ENCODE data around the gene CHRNE. TPM values are rescaled to one million over a fixed set of nuclear protein-coding genes. Genes with fewer than 3 reads are reported as not detected.
A peak's percentile ranks its signal among the peaks of the same experiment; 100 is the strongest.
"Not testable (repeated sequence)": the region's sequence is repeated elsewhere in the genome, so short reads cannot be mapped to it uniquely, and the experiment has no call there.

CHRNE gene
- total RNA-seq, 1 donor from 2014 or later, result 1.0 TPM

DNA sequence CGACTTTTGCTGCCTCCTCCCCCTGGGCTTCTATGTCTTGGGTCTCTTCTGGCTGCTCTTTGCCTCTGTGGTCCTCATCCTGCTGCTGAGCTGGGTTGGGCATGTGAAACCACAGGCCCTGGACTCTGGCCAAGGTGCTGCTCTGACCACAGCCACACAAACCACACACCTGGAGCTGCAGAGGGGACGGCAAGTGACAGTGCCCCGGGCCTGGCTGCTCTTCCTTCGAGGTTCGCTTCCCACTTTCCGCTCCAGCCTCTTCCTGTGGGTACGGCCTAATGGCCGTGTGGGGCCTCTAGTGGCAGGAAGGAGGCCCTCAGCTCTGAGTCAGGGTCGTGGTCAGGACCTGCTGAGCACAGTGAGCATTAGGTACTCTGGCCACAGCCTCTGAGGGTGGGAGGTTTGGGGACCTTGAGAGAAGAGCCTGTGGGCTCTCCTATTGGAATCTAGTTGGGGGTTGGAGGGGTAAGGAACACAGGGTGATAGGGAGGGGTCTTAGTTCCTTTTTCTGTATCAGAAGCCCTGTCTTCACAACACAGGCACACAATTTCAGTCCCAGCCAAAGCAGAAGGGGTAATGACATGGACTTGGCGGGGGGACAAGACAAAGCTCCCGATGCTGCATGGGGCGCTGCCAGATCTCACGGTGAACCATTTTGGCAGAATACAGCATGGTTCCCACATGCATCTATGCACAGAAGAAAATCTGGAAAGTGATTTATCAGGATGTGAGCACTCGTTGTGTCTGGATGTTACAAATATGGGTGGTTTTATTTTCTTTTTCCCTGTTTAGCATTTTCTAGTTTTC is 31.5 kb upstream of the CHRNE start:
- TF ChIP-seq, protein P1, sequence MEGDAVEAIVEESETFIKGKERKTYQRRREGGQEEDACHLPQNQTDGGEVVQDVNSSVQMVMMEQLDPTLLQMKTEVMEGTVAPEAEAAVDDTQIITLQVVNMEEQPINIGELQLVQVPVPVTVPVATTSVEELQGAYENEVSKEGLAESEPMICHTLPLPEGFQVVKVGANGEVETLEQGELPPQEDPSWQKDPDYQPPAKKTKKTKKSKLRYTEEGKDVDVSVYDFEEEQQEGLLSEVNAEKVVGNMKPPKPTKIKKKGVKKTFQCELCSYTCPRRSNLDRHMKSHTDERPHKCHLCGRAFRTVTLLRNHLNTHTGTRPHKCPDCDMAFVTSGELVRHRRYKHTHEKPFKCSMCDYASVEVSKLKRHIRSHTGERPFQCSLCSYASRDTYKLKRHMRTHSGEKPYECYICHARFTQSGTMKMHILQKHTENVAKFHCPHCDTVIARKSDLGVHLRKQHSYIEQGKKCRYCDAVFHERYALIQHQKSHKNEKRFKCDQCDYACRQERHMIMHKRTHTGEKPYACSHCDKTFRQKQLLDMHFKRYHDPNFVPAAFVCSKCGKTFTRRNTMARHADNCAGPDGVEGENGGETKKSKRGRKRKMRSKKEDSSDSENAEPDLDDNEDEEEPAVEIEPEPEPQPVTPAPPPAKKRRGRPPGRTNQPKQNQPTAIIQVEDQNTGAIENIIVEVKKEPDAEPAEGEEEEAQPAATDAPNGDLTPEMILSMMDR (conservative IDR thresholded peaks at IDR 0.05; ENCODE audit: low read depth, low read length), result peak; percentile 54
- H3K4me3 ChIP-seq (ENCODE audit: low read depth, low read length), result no peak overlapping the region
- DNase-seq (ENCODE audit: low read depth), result no peak

DNA sequence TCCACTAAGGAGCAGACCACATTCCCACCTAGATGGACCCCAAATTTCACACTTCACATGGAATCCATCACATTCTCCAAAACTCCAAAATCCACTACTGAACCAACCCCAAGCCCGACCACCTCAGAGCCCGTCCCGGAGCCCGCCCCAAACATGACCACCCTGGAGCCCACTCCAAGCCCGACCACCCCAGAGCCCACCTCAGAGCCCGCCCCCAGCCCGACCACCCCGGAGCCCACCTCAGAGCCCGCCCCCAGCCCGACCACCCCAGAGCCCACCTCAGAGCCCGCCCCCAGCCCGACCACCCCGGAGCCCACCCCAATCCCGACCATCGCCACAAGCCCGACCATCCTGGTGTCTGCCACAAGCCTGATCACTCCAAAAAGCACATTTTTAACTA is 30.7 kb upstream of the CHRNE start:
- no peak overlapping the region for H3K4me3 ChIP-seq (ENCODE audit: low read depth, low read length)
- no peak for DNase-seq (ENCODE audit: low read depth)
- TF ChIP-seq, protein P1 (conservative IDR thresholded peaks at IDR 0.05; ENCODE audit: low read depth, low read length), result no peak

DNA sequence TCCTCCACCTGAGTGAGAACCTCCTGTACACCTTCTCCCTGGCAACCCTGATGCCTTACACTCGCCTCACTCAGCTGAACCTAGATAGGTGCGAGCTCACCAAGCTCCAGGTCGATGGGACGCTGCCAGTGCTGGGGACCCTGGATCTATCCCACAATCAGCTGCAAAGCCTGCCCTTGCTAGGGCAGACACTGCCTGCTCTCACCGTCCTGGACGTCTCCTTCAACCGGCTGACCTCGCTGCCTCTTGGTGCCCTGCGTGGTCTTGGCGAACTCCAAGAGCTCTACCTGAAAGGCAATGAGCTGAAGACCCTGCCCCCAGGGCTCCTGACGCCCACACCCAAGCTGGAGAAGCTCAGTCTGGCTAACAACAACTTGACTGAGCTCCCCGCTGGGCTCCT is 29.9 kb upstream of the CHRNE start:
- no peak for DNase-seq (ENCODE audit: low read depth)
- TF ChIP-seq, protein P1 (conservative IDR thresholded peaks at IDR 0.05; ENCODE audit: low read depth, low read length), result no peak
- no peak overlapping the region for H3K4me3 ChIP-seq (ENCODE audit: low read depth, low read length)

DNA sequence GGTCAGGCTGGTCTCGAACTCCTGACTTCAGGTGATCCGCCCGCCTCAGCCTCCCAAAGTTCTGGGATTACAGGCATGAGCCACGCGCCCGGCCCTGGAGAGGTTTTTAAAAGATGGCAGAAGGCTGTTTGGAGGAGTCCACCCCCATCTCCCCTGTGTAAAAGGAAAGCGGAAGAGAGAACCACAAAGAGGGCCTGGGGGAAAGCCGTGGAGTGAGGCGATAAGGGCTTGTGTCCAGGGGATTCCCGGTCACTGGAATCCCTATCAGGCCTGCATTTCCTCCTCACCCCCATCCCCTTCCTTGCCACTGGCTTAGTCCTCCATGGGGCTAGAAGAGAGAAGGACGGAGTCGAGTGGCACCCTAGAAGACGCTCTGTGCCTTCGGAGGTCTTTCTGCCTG is 29.1 kb upstream of the CHRNE start, which contains the start of gene GP1BA:
Gene GP1BA (plus strand): TSS at position 315 of the 400 bp plus-strand sequence. CDS start 328 bp downstream, outside the sequence.
- H3K4me3 ChIP-seq (ENCODE audit: low read depth, low read length), result no peak within 1 kb of the TSS
- DNase-seq (ENCODE audit: low read depth), result no peak
- TF ChIP-seq, protein P1 (conservative IDR thresholded peaks at IDR 0.05; ENCODE audit: low read depth, low read length), result no peak

DNA sequence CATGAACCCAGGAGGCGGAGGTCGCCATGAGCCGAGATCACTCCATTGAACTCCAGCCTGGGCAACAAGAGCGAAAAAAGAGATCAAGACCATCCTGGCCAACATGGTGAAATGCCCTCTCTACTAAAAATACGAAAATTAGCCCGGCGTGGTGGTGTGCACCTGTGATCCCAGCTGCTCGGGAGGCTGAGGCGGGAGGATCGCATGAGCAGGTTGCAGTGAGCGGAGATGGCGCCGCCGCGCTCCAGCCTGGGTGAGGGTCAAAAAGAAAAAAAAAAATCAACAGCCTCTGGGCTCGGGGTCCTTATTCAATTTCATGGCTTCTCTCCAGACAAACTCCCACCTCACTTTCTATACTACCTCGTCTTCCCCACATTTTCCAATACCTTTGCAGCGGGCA is 26.0 kb upstream of the CHRNE start:
- H3K4me3 ChIP-seq (ENCODE audit: low read depth, low read length), result no peak overlapping the region
- DNase-seq (ENCODE audit: low read depth), result no peak
- TF ChIP-seq, protein P1 (conservative IDR thresholded peaks at IDR 0.05; ENCODE audit: low read depth, low read length), result no peak

DNA sequence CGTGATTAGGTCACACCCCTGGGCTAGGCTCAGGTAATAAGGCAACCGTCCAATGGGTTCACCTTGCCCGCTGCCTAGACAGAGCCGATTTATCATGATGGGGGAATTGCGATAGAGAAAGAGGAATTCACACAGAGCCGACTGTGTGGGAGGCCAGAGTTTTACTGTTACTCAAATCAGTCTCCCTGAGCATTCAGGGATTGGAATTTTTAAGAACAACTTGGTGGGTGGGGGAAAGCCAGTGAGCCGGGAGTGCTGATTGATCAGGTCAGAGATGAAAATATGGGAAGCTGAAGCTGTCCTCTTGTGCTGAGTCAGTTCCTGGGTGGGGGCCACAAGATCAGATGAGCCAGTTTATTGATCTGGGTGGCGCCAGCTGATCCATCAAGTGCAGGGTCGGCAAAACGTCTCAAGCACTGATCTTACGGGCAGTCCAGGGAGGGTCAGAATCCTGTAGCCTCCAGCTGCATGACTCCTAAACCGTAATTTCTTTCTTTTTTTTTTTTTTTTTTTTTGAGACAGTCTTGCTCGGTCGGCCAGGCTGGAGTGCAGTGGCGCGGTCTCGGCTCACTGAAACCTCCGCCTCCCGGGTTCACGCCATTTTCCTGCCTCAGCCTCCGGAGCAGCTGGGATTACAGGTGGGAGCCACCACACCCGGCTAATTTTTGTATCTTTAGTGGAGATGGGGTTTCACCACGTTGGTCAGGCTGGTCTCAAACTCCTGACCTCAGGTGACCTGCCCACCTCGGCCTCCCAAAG is 23.9 kb upstream of the CHRNE start:
- DNase-seq (ENCODE audit: low read depth); H3K4me3 ChIP-seq (ENCODE audit: low read depth, low read length): not testable (repeated sequence)

DNA sequence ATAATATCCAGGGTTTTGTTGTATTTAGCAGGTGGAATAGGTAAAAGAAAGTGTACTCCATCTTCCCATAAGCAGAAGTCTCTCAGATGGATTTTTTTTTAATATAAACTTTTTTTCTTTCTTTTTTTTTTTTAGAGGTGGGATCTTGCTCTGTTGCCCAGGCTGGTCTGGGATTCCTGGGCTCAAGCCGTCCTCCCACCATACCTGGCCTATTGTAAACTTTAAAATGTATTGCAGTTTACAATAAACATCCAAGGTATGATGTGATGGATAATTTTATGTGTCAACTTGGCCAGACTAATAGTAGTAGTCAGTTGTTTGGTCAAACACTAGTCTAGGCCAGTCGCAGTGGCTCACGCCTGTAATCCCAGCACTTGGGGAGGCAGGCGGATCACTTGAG is 18.4 kb upstream of the CHRNE start:
- no peak overlapping the region for H3K4me3 ChIP-seq (ENCODE audit: low read depth, low read length)
- TF ChIP-seq, protein P1 (conservative IDR thresholded peaks at IDR 0.05; ENCODE audit: low read depth, low read length), result no peak
- DNase-seq (ENCODE audit: low read depth), result no peak

Data from epithelial cell of proximal tubule (primary cell).